Keratinocyte (primary cell): Measurements from ENCODE around the gene FOXF2.

ENCODE experiments used
- CTCF ChIP-seq, 3 experiments: IDR thresholded peaks in 1 of 3; conservative IDR thresholded peaks in 1 of 3; optimal IDR thresholded peaks in 1 of 3; 2 replicates in 2 of 3; 3 replicates in 1 of 3; pipeline versions ENCODE3 to v1.5.1; 2011; ENCODE audit warnings: low read length in 3 of 3, mild to moderate bottlenecking in 3 of 3, moderate library complexity in 2 of 3, control low read depth in 1 of 3, inconsistent platforms in 1 of 3; ENCODE audit not compliant: insufficient read depth in 2 of 3; ENCODE audit errors: extremely low read depth in 1 of 3
- EZH2 ChIP-seq: IDR thresholded peaks from one replicate; pipeline ENCODE4 v1.6.1; 2012; ENCODE audit warnings: inconsistent platforms, mild to moderate bottlenecking, low read length, moderate library complexity

- TF ChIP-seq CTCF (optimal IDR thresholded peaks at IDR 0.05 in 1 of 3, IDR thresholded peaks at IDR 0.05 in 1 of 3, conservative IDR thresholded peaks at IDR 0.05 in 1 of 3; ENCODE audit: extremely low read depth in 1 of 3, insufficient read depth in 2 of 3, low read length in 3 of 3) (no peak), EZH2 (no peak)
Measured at GRCh38 chr6:1402369-1402768, 13.0 kb downstream of the FOXF2 start.
